ENCODE results near the gene SLC26A2.

GRCh38 chr5:149988126-149988525, 27.6 kb downstream of the SLC26A2 start:
- TF ChIP-seq CTCF (IDR thresholded peaks at IDR 0.05 in 4 of 5, conservative IDR thresholded peaks at IDR 0.05 in 1 of 5) (no peak), POLR2A (IDR thresholded peaks at IDR 0.05) (no peak)
